ENCODE results near the gene RPH3AL.

The RPH3AL gene

DNA sequence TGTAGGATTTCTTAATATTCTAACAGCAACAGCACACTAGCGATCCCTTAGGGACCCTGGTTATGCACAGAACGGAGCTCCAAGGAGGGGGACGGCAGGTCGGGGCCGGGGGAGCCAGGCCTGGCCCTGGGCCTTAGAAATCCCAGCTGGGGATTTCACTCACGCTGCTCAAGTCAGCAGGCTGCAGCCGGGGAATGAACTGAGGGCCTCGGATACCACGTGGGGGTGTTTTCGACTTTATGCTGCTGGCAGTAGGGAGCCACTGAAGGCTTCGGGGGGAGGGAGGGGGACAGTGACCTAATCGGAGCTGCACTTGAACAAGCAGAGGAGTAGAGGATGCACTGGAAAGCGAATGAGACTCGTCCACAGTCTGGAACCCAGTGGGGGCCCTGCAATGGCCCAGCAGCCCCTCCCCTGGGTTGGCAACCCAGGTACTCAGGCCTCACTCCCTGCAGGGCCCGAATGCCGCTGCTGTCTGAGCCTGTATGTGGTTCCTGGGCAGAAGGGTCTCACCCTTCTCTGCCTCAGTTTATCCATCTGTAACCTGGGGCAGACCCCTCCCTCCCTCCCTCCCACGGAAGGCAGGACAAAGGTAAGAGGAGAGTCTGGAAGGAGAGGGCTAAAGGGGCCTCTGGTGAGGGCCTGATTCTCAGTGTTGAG lies 53.7 kb downstream of the RPH3AL start:
- DNase-seq, result no peak
- no peaks in the 10 kb centered on the region for H3K79me2 ChIP-seq (ENCODE audit: control insufficient read depth, insufficient read depth, low read length, poor library complexity)
- no peaks in the 10 kb centered on the region for H3K79me1 ChIP-seq (ENCODE audit: low read length)
- H4K8ac ChIP-seq (ENCODE audit: low read depth, low read length), result no peak overlapping the region
- H3K18ac ChIP-seq (ENCODE audit: low read length), result no peak overlapping the region
- no peak overlapping the region for H4K91ac ChIP-seq (ENCODE audit: low read depth, low read length)
- H3K27me3 ChIP-seq (ENCODE audit: insufficient read depth, low read length), result no peaks in the 10 kb centered on the region
- no CpG with 5 or more reads among the region's 17 CpGs for WGBS (ENCODE audit: extremely low coverage, insufficient coverage, insufficient read length)
- H2BK12ac ChIP-seq (ENCODE audit: low read length), result no peak overlapping the region
- H2BK5ac ChIP-seq (ENCODE audit: low read depth, low read length, poor library complexity), result no peak overlapping the region
- no peak overlapping the region for H3K4me3 ChIP-seq (ENCODE audit: low read depth, low read length)
- no peak overlapping the region for H3K9ac ChIP-seq (ENCODE audit: low read length)
- no peak overlapping the region for H3K4me2 ChIP-seq (ENCODE audit: low read length)
- H3K36me3 ChIP-seq (ENCODE audit: control insufficient read depth in 1 of 2, insufficient read depth in 2 of 2, low read length in 2 of 2), result no peaks in the 10 kb centered on the region
- H2AK5ac ChIP-seq (ENCODE audit: low read length), result no peak overlapping the region
- no peak overlapping the region for H2AFZ ChIP-seq (ENCODE audit: insufficient read depth, low read length, poor library complexity)
- no peak overlapping the region for H3K23ac ChIP-seq (ENCODE audit: low read length)
- no peak overlapping the region for H2BK120ac ChIP-seq (ENCODE audit: insufficient read depth, low read length, poor library complexity)
- no peaks in the 10 kb centered on the region for H3K9me3 ChIP-seq (ENCODE audit: insufficient read depth, low read depth, low read length)
- no peak overlapping the region for H3K27ac ChIP-seq (ENCODE audit: low read depth, low read length)
- H3K4me1 ChIP-seq (ENCODE audit: control insufficient read depth in 1 of 2, insufficient read depth in 2 of 2, low read length in 2 of 2), result no peaks in the 10 kb centered on the region
- no peak overlapping the region for H4K12ac ChIP-seq (ENCODE audit: low read depth, low read length)
- no peak overlapping the region for H3K14ac ChIP-seq (ENCODE audit: low read length)
- H3K4ac ChIP-seq (ENCODE audit: low read depth, low read length), result no peak overlapping the region

DNA sequence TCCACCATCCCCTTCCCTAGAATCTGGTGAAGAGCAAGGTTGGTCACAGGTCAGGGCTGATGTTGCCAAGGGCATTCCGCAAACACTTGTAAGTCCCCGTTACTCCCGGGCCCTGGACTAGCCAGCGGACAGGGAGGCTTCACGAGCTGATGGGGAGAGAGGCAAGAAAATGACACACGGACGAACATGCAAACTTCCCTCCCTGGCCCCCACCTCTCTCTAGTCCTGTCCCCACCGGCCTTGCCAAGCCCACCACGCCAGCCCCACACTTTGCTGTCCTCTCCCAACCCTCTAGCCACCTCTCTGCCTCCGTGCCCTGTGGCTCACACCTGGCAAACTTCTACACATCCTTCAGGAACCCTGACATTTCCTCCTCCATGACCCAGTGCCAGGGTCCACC lies 54.8 kb downstream of the RPH3AL start:
- Histone ChIP-seq H3K27ac (ENCODE audit: low read depth, low read length) (no peak overlapping the region), H3K4me2 (ENCODE audit: low read length) (no peak overlapping the region), H3K18ac (ENCODE audit: low read length) (no peak overlapping the region), H3K36me3 (ENCODE audit: control insufficient read depth in 1 of 2, insufficient read depth in 2 of 2, low read length in 2 of 2) (no peaks in the 10 kb centered on the region), H3K4ac (ENCODE audit: low read depth, low read length) (no peak overlapping the region), H3K79me2 (ENCODE audit: control insufficient read depth, insufficient read depth, low read length, poor library complexity) (no peaks in the 10 kb centered on the region), H4K91ac (ENCODE audit: low read depth, low read length) (no peak overlapping the region), H3K9me3 (ENCODE audit: insufficient read depth, low read depth, low read length) (no peaks in the 10 kb centered on the region), H2AFZ (ENCODE audit: insufficient read depth, low read length, poor library complexity) (no peak overlapping the region), H2BK12ac (ENCODE audit: low read length) (no peak overlapping the region), H3K4me1 (ENCODE audit: control insufficient read depth in 1 of 2, insufficient read depth in 2 of 2, low read length in 2 of 2) (no peaks in the 10 kb centered on the region), H2BK120ac (ENCODE audit: insufficient read depth, low read length, poor library complexity) (no peak overlapping the region), H3K23ac (ENCODE audit: low read length) (no peak overlapping the region), H2BK5ac (ENCODE audit: low read depth, low read length, poor library complexity) (no peak overlapping the region), H2AK5ac (ENCODE audit: low read length) (no peak overlapping the region), H3K4me3 (ENCODE audit: low read depth, low read length) (no peak overlapping the region), H4K12ac (ENCODE audit: low read depth, low read length) (no peak overlapping the region), H3K9ac (ENCODE audit: low read length) (no peak overlapping the region), H3K79me1 (ENCODE audit: low read length) (no peaks in the 10 kb centered on the region), H4K8ac (ENCODE audit: low read depth, low read length) (no peak overlapping the region), H3K27me3 (ENCODE audit: insufficient read depth, low read length) (no peaks in the 10 kb centered on the region), H3K14ac (ENCODE audit: low read length) (no peak overlapping the region)
- WGBS (ENCODE audit: extremely low coverage, insufficient coverage, insufficient read length), result no CpG with 5 or more reads among the region's 10 CpGs
- no peak for DNase-seq

DNA sequence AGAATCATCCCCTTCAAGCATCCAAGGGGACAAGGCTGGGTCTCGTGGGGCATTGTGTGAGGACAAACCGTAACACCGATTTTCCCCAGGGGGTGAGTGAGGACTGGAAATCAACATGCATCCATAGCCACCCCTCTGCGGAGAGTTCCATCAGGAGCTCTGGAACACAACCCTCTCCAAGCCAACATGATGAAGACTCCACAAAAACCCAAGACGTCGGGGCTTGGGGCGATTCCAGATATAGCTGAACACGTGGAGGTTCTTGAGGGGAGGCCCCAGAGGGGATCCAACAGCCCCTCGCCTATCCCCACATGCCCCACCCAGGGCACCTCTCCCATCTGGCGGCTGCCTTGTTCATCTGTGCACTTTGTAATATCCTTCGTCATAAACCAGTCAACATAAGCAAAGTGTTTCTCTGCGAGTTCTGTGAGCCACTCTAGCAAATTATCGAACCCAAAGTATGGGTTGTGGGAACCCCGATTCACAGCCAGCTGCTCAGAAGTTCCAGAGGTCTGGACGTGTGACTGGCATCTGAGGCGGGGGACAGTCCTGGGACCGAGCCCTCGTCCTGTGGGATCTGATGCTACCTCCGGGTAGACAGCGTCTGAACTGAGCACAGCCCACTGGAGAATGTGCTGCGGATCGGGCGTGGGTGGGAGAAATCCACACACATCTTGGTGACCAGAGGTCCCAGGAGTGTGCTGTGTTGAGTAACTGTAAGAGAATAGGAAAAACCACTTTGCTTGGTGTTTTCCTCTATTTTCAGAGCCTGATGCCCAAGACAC lies 55.5 kb downstream of the RPH3AL start:
- Histone ChIP-seq H3K79me1 (ENCODE audit: low read length) (no peaks in the 10 kb centered on the region), H3K27me3 (ENCODE audit: insufficient read depth, low read length) (no peaks in the 10 kb centered on the region), H3K23ac (ENCODE audit: low read length) (no peak overlapping the region), H3K27ac (ENCODE audit: low read depth, low read length) (no peak overlapping the region), H3K18ac (ENCODE audit: low read length) (no peak overlapping the region), H3K9ac (ENCODE audit: low read length) (no peak overlapping the region), H3K4me1 (ENCODE audit: control insufficient read depth in 1 of 2, insufficient read depth in 2 of 2, low read length in 2 of 2) (no peaks in the 10 kb centered on the region), H2BK5ac (ENCODE audit: low read depth, low read length, poor library complexity) (no peak overlapping the region), H4K91ac (ENCODE audit: low read depth, low read length) (no peak overlapping the region), H3K79me2 (ENCODE audit: control insufficient read depth, insufficient read depth, low read length, poor library complexity) (no peaks in the 10 kb centered on the region), H3K4me3 (ENCODE audit: low read depth, low read length) (no peak overlapping the region), H3K36me3 (ENCODE audit: control insufficient read depth in 1 of 2, insufficient read depth in 2 of 2, low read length in 2 of 2) (no peaks in the 10 kb centered on the region), H2BK120ac (ENCODE audit: insufficient read depth, low read length, poor library complexity) (no peak overlapping the region), H2AFZ (ENCODE audit: insufficient read depth, low read length, poor library complexity) (no peak overlapping the region), H3K4ac (ENCODE audit: low read depth, low read length) (no peak overlapping the region), H3K4me2 (ENCODE audit: low read length) (no peak overlapping the region), H2AK5ac (ENCODE audit: low read length) (no peak overlapping the region), H3K9me3 (ENCODE audit: insufficient read depth, low read depth, low read length) (no peaks in the 10 kb centered on the region), H4K8ac (ENCODE audit: low read depth, low read length) (no peak overlapping the region), H3K14ac (ENCODE audit: low read length) (no peak overlapping the region), H2BK12ac (ENCODE audit: low read length) (no peak overlapping the region), H4K12ac (ENCODE audit: low read depth, low read length) (no peak overlapping the region)
- WGBS (ENCODE audit: extremely low coverage, insufficient coverage, insufficient read length), result no CpG with 5 or more reads among the region's 23 CpGs
- no peak for DNase-seq

DNA sequence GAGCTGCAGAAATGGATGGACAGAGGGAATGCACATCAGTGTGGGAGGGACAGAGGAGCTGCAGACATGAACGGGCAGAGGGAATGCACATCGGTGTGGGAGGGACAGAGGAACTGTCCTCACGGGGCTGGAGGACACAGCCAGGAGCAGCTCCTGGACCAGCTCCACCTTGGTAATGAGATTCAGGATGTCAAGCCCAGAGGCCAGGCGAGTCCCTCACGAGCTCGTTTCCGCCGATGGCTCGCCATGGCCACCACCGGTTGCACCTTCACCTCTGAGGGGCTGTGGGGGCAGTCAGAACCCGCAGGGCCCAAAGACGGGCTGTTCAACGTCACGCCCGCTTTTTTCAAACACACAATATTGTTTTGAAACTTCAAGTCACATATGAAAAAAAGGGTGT lies 56.2 kb downstream of the RPH3AL start:
- Histone ChIP-seq H4K8ac (ENCODE audit: low read depth, low read length) (no peak overlapping the region), H3K23ac (ENCODE audit: low read length) (no peak overlapping the region), H3K9ac (ENCODE audit: low read length) (no peak overlapping the region), H4K12ac (ENCODE audit: low read depth, low read length) (no peak overlapping the region), H2AK5ac (ENCODE audit: low read length) (no peak overlapping the region), H3K27ac (ENCODE audit: low read depth, low read length) (no peak overlapping the region), H3K14ac (ENCODE audit: low read length) (no peak overlapping the region), H3K9me3 (ENCODE audit: insufficient read depth, low read depth, low read length) (no peaks in the 10 kb centered on the region), H2AFZ (ENCODE audit: insufficient read depth, low read length, poor library complexity) (no peak overlapping the region), H3K79me2 (ENCODE audit: control insufficient read depth, insufficient read depth, low read length, poor library complexity) (no peaks in the 10 kb centered on the region), H2BK12ac (ENCODE audit: low read length) (no peak overlapping the region), H3K4ac (ENCODE audit: low read depth, low read length) (no peak overlapping the region), H3K4me3 (ENCODE audit: low read depth, low read length) (no peak overlapping the region), H3K27me3 (ENCODE audit: insufficient read depth, low read length) (no peaks in the 10 kb centered on the region), H2BK120ac (ENCODE audit: insufficient read depth, low read length, poor library complexity) (no peak overlapping the region), H3K79me1 (ENCODE audit: low read length) (no peaks in the 10 kb centered on the region), H3K4me1 (ENCODE audit: control insufficient read depth in 1 of 2, insufficient read depth in 2 of 2, low read length in 2 of 2) (no peaks in the 10 kb centered on the region), H2BK5ac (ENCODE audit: low read depth, low read length, poor library complexity) (no peak overlapping the region), H3K36me3 (ENCODE audit: control insufficient read depth in 1 of 2, insufficient read depth in 2 of 2, low read length in 2 of 2) (no peaks in the 10 kb centered on the region), H4K91ac (ENCODE audit: low read depth, low read length) (no peak overlapping the region), H3K18ac (ENCODE audit: low read length) (no peak overlapping the region), H3K4me2 (ENCODE audit: low read length) (no peak overlapping the region)
- WGBS (ENCODE audit: extremely low coverage, insufficient coverage, insufficient read length), result no CpG with 5 or more reads among the region's 15 CpGs
- no peak for DNase-seq

Data from trophoblast cell (in vitro differentiated cells and primary cell).